Cerebellar nuclear complex (tissue), 1 donor: ENCODE measurements around the gene ASTN2.

ENCODE experiments used
- DNase-seq, 2 experiments: peaks; one replicate each; lab custom pipeline; 2025; lab: John Stamatoyannopoulos, UW

Gene ASTN2

GRCh38 chr9:116572095-116572748 is 842.6 kb downstream of the ASTN2 start:
- DNase-seq: peak; percentile 33 to 45

DNA sequence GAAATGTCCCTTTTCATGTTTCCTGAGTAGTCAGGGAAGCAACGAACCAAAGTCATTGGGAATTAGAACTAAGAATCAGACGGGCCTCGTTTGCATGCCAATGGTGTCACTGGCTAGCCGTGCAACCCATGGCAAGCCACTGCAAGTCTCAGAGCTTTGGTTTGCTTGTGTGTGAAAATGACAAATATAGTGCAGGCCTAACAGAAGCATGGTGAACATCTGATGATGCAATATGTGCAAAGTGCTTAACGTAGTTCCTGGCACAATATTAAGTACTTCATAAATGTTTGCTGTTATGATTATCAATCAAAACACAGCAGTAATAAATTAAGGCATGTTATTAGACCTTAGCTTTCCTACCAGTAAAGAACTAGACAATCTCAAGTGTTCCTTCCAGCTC is 845.7 kb downstream of the ASTN2 start:
- no peak for DNase-seq

GRCh38 chr9:116566677-116567488 is 848.0 kb downstream of the ASTN2 start:
- DNase-seq: no peak

GRCh38 chr9:116565986-116566385 is 848.9 kb downstream of the ASTN2 start:
- DNase-seq: no peak

- no peak for DNase-seq
Observed at GRCh38 chr9:116564266-116564793, 850.5 kb downstream of the ASTN2 start.

DNA sequence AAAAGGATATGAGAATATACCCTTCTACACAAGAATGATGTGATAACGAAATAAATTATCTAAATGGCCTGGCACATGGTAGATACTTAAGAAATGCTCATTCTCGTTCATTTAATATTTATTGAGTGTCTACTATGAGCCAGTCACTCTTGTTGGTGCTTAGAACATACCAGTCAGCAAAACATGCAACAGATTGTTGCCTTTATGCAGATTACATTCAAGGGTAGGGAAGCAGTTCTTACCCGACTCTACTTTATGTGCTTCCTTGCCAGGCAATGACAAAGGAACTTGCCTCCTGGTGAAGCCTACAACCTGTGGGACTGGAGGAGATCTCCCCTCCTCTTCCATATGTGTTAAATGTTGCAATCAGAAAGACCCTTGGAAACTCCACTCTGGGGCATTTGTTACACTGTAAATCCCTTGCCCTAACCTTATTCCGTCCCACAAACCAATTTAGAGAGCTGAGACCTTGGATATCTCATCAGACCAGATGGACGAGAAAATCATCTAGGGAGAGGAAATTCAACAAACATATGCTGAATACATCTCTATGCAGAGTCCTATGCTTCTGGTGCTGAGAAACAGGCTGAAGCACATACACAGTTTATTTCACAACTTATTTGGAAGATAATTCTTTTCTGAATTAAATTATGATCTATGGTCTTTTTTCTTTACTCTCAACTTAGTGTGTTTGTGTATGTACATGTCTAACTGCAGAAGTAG is 855.9 kb downstream of the ASTN2 start:
- DNase-seq: no peak

DNA sequence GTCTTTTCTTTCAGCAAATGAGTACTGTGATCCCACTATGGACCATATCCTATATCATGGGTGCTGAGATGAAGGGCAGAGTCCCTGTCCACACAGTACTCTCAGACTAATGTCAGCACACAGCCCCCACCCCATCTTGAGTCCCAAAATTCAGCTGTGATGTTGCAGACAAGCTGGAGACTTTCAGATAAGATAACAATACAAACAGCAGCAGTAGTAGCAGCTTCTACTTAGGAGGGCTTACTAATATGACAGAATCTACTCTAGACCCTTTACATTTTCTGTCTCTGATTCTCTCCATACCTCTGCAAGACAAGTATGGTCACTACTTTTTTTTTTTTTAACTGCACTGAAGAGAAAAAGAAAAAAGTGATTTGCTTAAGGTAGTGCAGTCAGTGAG is 856.8 kb downstream of the ASTN2 start:
- no peak for DNase-seq

DNA sequence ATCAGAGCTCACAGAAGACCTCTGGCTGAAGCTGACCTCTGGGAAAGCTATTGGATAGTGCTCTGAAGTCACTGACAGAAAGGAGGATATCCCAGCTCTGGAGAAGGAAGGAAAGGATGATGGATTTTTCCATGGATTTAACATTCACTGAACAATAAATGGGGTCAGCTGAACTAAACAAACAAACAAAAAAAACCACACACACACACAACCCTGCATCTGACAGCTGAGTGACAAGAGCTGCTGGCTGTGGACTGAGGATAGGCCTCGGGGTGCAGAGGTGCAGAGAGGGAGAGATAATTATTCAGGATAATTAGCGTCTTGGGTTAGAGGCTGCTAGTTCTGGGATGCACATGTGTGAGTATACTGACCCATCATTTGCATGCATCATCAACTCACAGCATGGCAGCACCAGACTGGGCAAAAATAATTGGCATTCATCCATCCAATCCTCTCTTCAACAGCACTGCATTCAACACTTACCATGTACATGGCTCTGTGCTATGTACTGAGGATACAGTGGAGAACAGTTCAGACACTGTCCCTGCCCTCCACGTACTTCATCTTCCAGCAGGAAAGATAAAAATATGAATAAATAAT is 859.2 kb downstream of the ASTN2 start:
- DNase-seq: no peak

- peak in 1 of 2 experiments; percentile 9 for DNase-seq
Observed at GRCh38 chr9:116555119-116555518, 859.7 kb downstream of the ASTN2 start.

DNA sequence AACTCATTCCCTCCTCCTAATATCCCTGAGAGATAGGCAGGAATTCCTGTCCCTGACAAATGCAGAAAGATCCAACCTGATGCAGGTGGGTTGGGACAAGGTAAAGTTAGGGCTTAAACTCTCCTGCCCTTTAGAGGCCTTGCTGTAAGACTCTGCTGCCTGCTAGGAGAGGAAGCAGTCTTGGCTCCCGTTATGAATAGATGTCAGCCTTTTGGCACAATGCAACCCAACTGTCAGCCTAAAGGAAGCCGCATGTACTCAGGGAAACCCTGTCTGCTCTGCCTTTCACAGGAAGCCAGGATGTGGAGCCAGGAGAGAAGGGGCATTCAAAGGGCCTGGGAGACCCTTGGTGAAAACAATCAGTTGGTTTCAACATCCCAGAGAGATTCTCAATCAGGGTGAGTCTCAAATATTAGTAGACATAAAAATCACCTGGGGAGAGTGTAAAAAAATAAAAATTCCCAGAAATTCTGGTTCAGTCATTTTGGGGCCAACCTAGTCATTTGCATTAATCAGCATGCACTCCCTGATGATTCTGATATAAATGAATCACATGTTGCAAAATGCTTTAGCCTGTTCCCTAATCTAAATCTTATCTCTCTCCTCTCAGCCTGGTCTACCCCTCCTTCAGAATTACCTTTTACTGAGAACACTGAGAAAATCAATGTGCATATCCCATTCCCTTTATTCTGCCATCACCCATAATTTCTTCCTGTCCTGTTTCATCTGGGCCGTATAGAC is 864.0 kb downstream of the ASTN2 start:
- DNase-seq: peak in 1 of 2 experiments; percentile 38

GRCh38 chr9:116549786-116550660 is 864.8 kb downstream of the ASTN2 start:
- no peak for DNase-seq

DNA sequence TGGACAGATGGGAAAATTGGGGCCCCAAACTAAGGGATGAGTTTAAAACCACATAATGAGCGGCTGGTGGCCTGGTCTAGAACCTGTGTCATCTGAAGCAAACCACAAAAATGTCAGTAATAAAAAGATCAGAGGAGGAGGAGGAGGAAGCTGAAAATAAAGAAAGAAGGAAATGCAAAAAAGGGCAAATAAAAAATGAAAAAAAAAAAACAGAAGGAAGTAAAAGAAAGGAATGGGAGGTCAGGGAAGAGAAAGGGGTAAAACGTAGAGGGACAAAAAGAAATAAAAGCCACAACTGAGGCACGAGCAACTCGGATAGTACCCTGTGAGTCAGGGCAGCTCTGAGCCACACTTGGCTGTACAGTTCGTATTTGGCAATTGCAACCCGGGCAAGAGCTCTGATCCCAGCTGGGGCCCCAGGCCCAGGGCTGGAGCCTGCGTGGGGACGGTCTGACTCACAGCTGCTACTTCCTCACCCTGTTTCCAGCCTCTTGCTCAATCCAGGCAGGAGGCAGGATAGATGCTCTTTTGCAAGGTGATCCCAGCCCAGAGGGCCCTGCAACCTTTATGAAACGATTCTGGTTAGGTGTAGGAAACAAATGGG is 865.7 kb downstream of the ASTN2 start:
- DNase-seq: peak; percentile 21 to 32

DNA sequence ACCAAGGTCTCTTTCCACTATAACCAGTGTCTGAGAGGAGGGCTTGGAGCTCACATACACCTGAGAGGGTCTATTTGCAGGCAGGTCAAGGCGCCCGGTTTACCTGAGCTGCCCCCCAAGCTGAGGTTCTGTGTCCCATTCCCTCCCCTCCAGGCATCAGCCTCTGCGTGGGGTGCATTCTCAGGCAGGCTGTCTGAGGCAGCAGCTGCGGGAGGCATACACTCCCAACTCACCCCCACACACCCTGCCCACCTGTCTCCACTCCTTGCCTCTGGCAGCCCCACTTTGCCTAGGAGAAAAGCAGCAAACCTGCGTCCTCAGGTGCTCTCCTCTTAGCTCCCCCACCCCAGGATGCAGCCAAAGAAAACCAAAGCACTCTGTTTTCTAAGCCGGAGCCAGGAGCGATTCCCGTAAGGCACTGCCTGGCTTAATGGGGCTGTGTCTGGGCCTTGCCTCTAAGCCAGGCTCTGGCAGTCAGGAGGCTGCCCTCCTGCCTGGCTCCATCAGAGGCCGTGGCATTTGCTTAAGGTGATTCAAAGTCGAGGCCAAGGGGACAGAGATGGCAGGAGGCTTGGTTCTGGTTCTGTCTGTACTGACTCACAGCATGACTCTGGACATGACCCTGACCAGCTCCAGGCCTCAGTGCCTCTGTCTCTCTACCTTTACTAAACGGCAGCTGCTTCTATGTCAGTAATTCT is 867.0 kb downstream of the ASTN2 start:
- DNase-seq: no peak

GRCh38 chr9:116546711-116547581 is 867.9 kb downstream of the ASTN2 start:
- DNase-seq: no peak

GRCh38 chr9:116544896-116545295 is 870.0 kb downstream of the ASTN2 start:
- DNase-seq: no peak

- DNase-seq: no peak
Observed at GRCh38 chr9:116543731-116544400, 871.0 kb downstream of the ASTN2 start.

- no peak for DNase-seq
Observed at GRCh38 chr9:116541402-116541801, 873.5 kb downstream of the ASTN2 start.

DNA sequence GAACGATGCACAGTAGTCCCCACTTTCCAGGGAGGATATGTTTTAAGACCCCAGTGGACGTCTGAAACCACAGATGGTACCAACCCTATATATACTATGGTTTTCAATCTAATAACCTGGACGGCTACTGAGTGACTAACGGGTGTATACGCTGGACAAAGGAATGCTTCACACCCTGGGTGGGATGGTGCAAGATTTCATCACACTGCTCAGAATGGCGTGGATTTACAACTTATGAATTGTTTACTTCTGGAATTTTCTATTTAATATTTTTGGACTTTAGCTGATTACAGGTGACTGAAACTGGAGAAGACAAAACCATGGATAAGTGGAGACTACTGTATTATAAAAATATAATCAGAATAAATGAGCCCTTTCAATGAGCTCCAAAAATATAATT is 875.3 kb downstream of the ASTN2 start:
- no peak for DNase-seq
